ENCODE results near the gene ALG8. TPM values are rescaled to one million over a fixed set of nuclear protein-coding genes. Genes with fewer than 3 reads are reported as not detected.

Gene ALG8
- polyA plus RNA-seq, 1 donor (not counting 4 experiments of a cell fraction or from before 2014, with no cell fraction given): 71.8 TPM

DNA sequence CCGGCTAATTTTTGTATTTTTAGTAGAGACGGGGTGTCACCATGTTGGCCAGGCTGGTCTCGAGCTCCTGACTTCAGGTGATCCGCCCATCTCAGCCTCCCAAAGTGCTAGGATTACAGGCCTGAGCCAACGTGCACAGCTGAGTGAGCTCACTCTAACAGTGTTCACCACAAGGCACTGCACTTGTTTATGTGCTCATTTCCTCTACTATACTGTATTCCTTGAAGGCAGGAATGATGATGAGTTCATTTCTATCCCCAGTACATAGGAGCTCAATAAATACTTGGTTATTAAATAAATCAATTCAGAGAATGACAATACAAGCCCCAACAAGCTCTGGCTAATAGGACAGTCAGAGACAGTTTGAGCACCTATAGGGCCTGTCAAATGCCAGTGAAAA, 29.1 kb downstream of the ALG8 start:
- Histone ChIP-seq H3K27me3 (ENCODE audit: control insufficient read depth, extremely low read depth, insufficient read depth, low read length) (no peaks in the 10 kb centered on the region), H3K4me1 (ENCODE audit: control insufficient read depth, extremely low read depth, insufficient read depth, low read length) (no peaks in the 10 kb centered on the region), H3K9me1 (ENCODE audit: control insufficient read depth, extremely low read depth, insufficient read depth, low read length) (no peaks in the 10 kb centered on the region), H3K9me3 (ENCODE audit: control insufficient read depth, low read depth, low read length) (no peaks in the 10 kb centered on the region), H3K9ac (ENCODE audit: control insufficient read depth, extremely low read depth, insufficient read depth, low read length) (no peak overlapping the region), H3K4me2 (ENCODE audit: control insufficient read depth, extremely low read depth, insufficient read depth, low read depth, low read length) (no peak overlapping the region), H4K20me1 (ENCODE audit: control insufficient read depth, extremely low read depth, insufficient read depth, low read length) (no peaks in the 10 kb centered on the region), H3K4me3 (ENCODE audit: control insufficient read depth in 2 of 3, extremely low read depth in 1 of 3, insufficient read depth in 2 of 3, low read depth in 1 of 3, low read length in 3 of 3) (no peak overlapping the region), H3K79me2 (ENCODE audit: control insufficient read depth, insufficient read depth, low read length) (no peaks in the 10 kb centered on the region), H3K27ac (ENCODE audit: control insufficient read depth, insufficient read depth, low read length) (no peak overlapping the region), H3K36me3 (ENCODE audit: control insufficient read depth in 2 of 2, extremely low read depth in 1 of 2, insufficient read depth in 2 of 2, low read length in 2 of 2) (peaks cover 9 to 17% of the 10 kb centered on the region in 2 experiments), H2AFZ (ENCODE audit: control insufficient read depth, low read length) (no peak overlapping the region)
- dilution Hi-C loops (cut with MboI; ENCODE audit: extremely low pct_ligation_motif_present, low sequenced_read_pairs): no loop called here
- no peak for FAIRE-seq
- no peak for DNase-seq (ENCODE audit: low read depth, low spot score)
- no peak for TF ChIP-seq CTCF (optimal IDR thresholded peaks at IDR 0.05 in 1 of 3, IDR thresholded peaks at IDR 0.05 in 1 of 3, conservative IDR thresholded peaks at IDR 0.05 in 1 of 3; ENCODE audit: extremely low read depth in 1 of 3, insufficient read depth in 2 of 3, low read length in 3 of 3)
- no peak for TF ChIP-seq EZH2 (IDR thresholded peaks at IDR 0.05; ENCODE audit: low read length)

DNA sequence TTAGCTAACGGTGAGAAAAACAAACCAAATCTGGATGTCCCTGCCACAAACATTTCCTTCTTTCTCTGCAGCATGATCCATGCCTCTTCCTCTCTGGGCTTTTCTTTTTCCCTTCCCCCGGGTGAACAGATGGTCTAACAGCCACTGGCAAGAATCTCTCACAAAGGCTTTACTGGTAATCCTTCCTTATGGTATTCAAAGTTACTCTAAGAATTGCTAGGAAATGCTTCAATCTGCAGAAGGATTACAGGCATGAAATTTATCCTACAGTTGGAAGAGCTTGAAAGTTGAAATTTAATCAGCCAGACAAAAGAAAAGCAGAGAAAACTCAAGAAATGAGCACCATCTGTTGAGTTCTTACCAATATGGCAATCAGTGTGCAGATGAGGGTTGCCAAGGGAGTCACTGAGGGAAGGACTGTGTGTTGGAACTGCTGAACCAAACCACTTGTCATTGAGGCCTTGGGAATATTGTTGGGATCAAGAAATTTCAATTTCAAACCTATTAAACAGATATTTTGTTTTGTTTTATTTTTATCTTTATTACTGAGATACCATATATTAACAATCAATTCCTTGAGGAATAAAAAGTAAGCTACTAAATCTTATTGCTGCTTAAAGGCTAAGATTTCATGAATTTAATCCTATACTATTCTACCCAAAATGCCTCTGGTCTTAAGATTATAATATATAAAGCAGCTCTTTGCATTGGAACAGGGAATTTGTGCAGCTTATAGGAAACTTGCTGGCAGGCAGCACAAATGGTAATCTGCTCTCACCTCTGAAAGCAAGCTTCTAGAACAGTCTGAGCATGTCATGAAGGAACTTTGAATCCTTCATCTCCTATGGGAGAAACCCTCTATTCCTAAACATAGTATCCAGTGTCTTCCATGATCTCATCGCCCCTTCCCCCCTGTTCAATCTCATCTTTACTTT, 30.1 kb downstream of the ALG8 start:
- Histone ChIP-seq H3K4me1 (ENCODE audit: control insufficient read depth, extremely low read depth, insufficient read depth, low read length) (no peaks in the 10 kb centered on the region), H3K9ac (ENCODE audit: control insufficient read depth, extremely low read depth, insufficient read depth, low read length) (no peak overlapping the region), H4K20me1 (ENCODE audit: control insufficient read depth, extremely low read depth, insufficient read depth, low read length) (no peaks in the 10 kb centered on the region), H2AFZ (ENCODE audit: control insufficient read depth, low read length) (no peak overlapping the region), H3K4me3 (ENCODE audit: control insufficient read depth in 2 of 3, extremely low read depth in 1 of 3, insufficient read depth in 2 of 3, low read depth in 1 of 3, low read length in 3 of 3) (no peak overlapping the region), H3K9me3 (ENCODE audit: control insufficient read depth, low read depth, low read length) (no peaks in the 10 kb centered on the region), H3K9me1 (ENCODE audit: control insufficient read depth, extremely low read depth, insufficient read depth, low read length) (no peaks in the 10 kb centered on the region), H3K79me2 (ENCODE audit: control insufficient read depth, insufficient read depth, low read length) (no peaks in the 10 kb centered on the region), H3K36me3 (ENCODE audit: control insufficient read depth in 2 of 2, extremely low read depth in 1 of 2, insufficient read depth in 2 of 2, low read length in 2 of 2) (peaks cover 9 to 17% of the 10 kb centered on the region in 2 experiments), H3K4me2 (ENCODE audit: control insufficient read depth, extremely low read depth, insufficient read depth, low read depth, low read length) (no peak overlapping the region), H3K27me3 (ENCODE audit: control insufficient read depth, extremely low read depth, insufficient read depth, low read length) (no peaks in the 10 kb centered on the region), H3K27ac (ENCODE audit: control insufficient read depth, insufficient read depth, low read length) (no peak overlapping the region)
- FAIRE-seq (no peak), DNase-seq (ENCODE audit: low read depth, low spot score) (no peak)
- dilution Hi-C loops (cut with MboI; ENCODE audit: extremely low pct_ligation_motif_present, low sequenced_read_pairs): no loop called here
- TF ChIP-seq CTCF (optimal IDR thresholded peaks at IDR 0.05 in 1 of 3, IDR thresholded peaks at IDR 0.05 in 1 of 3, conservative IDR thresholded peaks at IDR 0.05 in 1 of 3; ENCODE audit: extremely low read depth in 1 of 3, insufficient read depth in 2 of 3, low read length in 3 of 3) (no peak), EZH2 (IDR thresholded peaks at IDR 0.05; ENCODE audit: low read length) (no peak)

Data from keratinocyte (primary cell).